ENCODE data around the gene SPTBN1.

Gene SPTBN1

DNA sequence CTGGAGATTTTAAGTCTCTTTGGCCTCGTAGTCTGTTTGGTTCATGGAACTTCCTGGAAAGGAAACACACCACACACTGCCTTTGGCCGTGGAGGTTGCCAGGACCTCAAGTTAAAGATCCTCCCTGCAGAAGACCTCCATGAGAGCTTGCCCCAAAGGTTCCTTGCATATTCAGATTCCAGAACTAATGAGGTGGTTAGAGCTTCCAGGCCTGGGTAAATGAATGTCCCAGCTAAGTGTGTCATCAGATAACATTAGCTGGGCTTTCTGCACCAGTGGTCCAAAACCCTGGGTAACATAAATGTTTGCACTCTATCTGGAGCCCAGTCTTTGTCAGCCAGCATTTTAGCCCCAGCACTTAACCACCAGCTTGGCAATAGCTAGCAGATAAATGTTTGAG, 145.2 kb downstream of the SPTBN1 start:
- Histone ChIP-seq H3K9me3 (ENCODE audit: control insufficient read depth, low read length) (no peaks in the 10 kb centered on the region), H3K4me3 (ENCODE audit: insufficient read depth, low read depth, low read length, poor library complexity, severe bottlenecking) (no peak overlapping the region), H3K4me1 (ENCODE audit: control insufficient read depth, insufficient read depth, low read length, poor library complexity, severe bottlenecking) (peaks cover 75% of the 10 kb centered on the region), H3K36me3 (ENCODE audit: control insufficient read depth, insufficient read depth, low read length) (peaks cover 6% of the 10 kb centered on the region), H3K27ac (ENCODE audit: insufficient read depth, low read length, poor library complexity, severe bottlenecking) (no peak overlapping the region), H3K27me3 (replicated peaks; ENCODE audit: control insufficient read depth, insufficient read depth, low read length, poor library complexity, severe bottlenecking) (no peaks in the 10 kb centered on the region)
- DNase-seq, result no peak

DNA sequence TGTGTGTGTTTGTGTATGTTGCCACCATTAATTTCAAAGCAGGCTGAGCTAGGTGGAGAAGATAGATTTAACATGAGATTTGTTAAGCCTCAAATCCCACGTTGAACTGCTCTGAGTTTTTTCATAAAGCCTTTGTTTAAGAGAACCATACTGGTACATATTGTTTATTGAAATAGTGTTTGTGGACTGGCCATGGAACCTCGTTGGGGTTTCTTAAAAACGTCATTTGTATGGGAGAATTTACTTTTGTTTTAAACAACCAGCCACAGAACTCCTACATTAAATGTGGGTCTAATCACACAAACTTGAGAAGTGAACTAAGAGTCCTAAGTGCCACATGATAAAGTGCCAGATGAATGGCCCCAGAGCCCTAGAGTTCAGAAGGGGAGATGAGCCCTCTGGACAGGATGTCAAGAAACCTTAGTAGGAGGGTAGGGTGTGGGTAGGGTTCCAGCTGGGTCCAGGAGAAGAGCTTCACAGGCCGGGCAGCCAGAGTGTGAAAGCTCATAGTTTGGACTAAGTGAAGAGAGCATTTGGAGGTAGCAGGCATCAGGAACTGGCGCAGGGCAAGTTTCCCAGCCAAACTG, 146.7 kb downstream of the SPTBN1 start:
- H3K27ac ChIP-seq (ENCODE audit: insufficient read depth, low read length, poor library complexity, severe bottlenecking), result no peak overlapping the region
- peaks cover 61% of the 10 kb centered on the region for H3K4me1 ChIP-seq (ENCODE audit: control insufficient read depth, insufficient read depth, low read length, poor library complexity, severe bottlenecking)
- no peaks in the 10 kb centered on the region for H3K27me3 ChIP-seq (replicated peaks; ENCODE audit: control insufficient read depth, insufficient read depth, low read length, poor library complexity, severe bottlenecking)
- no peak overlapping the region for H3K4me3 ChIP-seq (ENCODE audit: insufficient read depth, low read depth, low read length, poor library complexity, severe bottlenecking)
- no peaks in the 10 kb centered on the region for H3K9me3 ChIP-seq (ENCODE audit: control insufficient read depth, low read length)
- DNase-seq, result no peak
- H3K36me3 ChIP-seq (ENCODE audit: control insufficient read depth, insufficient read depth, low read length), result peaks cover 6% of the 10 kb centered on the region

DNA sequence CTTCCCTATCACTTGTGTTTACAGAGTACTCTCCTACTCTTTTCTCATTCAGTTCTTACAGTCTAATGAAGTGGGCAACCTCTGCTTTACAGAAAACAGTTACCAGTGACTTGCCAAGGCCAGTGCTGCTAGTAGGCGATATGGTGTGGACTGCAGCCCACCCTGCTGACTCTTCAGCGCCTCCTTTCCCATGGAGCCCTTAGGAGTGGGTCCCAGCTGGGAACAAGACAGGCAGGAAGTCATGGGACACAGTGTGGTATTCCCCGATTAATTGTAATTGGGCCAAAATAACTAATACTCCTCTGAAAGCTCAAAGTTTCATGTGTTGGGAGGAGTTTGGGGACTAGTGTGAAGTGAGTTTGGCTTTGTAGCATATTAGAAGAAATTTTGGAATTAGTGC, 147.2 kb downstream of the SPTBN1 start:
- no peak for DNase-seq
- H3K9me3 ChIP-seq (ENCODE audit: control insufficient read depth, low read length), result no peaks in the 10 kb centered on the region
- peaks cover 55% of the 10 kb centered on the region for H3K4me1 ChIP-seq (ENCODE audit: control insufficient read depth, insufficient read depth, low read length, poor library complexity, severe bottlenecking)
- H3K4me3 ChIP-seq (ENCODE audit: insufficient read depth, low read depth, low read length, poor library complexity, severe bottlenecking), result no peak overlapping the region
- H3K27ac ChIP-seq (ENCODE audit: insufficient read depth, low read length, poor library complexity, severe bottlenecking), result no peak overlapping the region
- no peaks in the 10 kb centered on the region for H3K27me3 ChIP-seq (replicated peaks; ENCODE audit: control insufficient read depth, insufficient read depth, low read length, poor library complexity, severe bottlenecking)
- peaks cover 6% of the 10 kb centered on the region for H3K36me3 ChIP-seq (ENCODE audit: control insufficient read depth, insufficient read depth, low read length)

DNA sequence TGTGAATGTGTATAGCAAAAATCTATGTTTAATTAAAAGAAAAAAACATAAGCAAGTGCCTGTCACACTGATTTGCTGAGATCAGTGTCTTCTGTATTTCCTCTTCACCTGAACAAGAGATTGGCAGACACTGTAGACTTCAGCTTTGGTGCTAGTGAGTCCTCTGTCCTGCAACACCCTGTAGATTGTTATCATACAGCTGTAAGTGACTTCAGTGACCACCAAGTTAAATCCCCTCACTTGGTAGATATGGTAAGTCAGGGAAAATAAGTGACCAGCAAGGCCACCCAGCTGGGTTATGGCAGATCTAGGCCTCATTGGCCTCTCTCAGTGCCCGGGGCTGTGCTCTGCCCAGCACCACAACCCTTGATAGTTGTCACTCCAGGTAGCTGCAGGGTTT, 147.7 kb downstream of the SPTBN1 start:
- no peaks in the 10 kb centered on the region for H3K9me3 ChIP-seq (ENCODE audit: control insufficient read depth, low read length)
- H3K36me3 ChIP-seq (ENCODE audit: control insufficient read depth, insufficient read depth, low read length), result peaks cover 5% of the 10 kb centered on the region
- peak overlapping the region; percentile 4 for H3K27ac ChIP-seq (ENCODE audit: insufficient read depth, low read length, poor library complexity, severe bottlenecking)
- H3K27me3 ChIP-seq (replicated peaks; ENCODE audit: control insufficient read depth, insufficient read depth, low read length, poor library complexity, severe bottlenecking), result no peaks in the 10 kb centered on the region
- H3K4me3 ChIP-seq (ENCODE audit: insufficient read depth, low read depth, low read length, poor library complexity, severe bottlenecking), result no peak overlapping the region
- peaks cover 51% of the 10 kb centered on the region for H3K4me1 ChIP-seq (ENCODE audit: control insufficient read depth, insufficient read depth, low read length, poor library complexity, severe bottlenecking)
- no peak for DNase-seq

DNA sequence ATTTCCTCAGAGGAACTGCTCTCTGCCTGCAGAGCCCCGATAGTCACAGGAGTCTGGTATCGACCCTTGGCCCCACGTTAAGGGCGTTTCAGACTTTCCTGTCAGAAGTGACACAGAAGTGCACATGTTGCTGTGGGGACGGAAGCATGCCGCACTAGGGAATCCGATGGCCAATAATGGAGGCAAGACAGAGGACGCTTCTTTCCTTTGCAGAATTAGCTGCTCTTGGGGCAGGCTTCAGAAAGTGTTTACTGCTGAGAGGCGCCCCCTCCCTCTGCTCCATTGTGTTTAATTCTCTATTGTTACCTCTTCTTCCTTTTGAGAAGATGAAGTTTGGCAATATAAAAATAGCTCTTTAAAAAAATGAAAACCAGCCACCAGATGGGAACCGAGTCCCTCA, 148.7 kb downstream of the SPTBN1 start:
- DNase-seq, result no peak
- H3K9me3 ChIP-seq (ENCODE audit: control insufficient read depth, low read length), result no peaks in the 10 kb centered on the region
- H3K4me1 ChIP-seq (ENCODE audit: control insufficient read depth, insufficient read depth, low read length, poor library complexity, severe bottlenecking), result peaks cover 42% of the 10 kb centered on the region
- no peak overlapping the region for H3K4me3 ChIP-seq (ENCODE audit: insufficient read depth, low read depth, low read length, poor library complexity, severe bottlenecking)
- no peaks in the 10 kb centered on the region for H3K36me3 ChIP-seq (ENCODE audit: control insufficient read depth, insufficient read depth, low read length)
- H3K27me3 ChIP-seq (replicated peaks; ENCODE audit: control insufficient read depth, insufficient read depth, low read length, poor library complexity, severe bottlenecking), result no peaks in the 10 kb centered on the region
- no peak overlapping the region for H3K27ac ChIP-seq (ENCODE audit: insufficient read depth, low read length, poor library complexity, severe bottlenecking)

DNA sequence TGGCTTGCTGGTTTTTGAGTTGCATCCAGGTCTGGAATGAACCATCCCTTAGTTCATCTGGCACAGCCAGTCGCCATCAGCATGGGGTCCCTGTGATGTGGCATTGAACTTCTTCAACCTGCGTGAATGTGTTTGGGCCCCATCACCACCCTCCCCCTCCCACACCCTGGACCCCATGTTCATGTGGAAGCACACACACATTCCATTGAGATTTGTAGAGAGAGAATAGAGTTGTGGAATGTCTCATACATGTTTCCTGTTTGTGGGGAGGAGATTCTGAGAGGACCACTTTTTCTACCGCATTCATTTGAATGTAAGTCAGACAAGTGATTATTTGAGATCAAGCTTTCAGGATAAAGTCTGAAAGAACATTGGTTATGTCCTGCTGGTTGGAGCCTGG, 149.7 kb downstream of the SPTBN1 start:
- DNase-seq, result no peak
- Histone ChIP-seq H3K4me3 (ENCODE audit: insufficient read depth, low read depth, low read length, poor library complexity, severe bottlenecking) (no peak overlapping the region), H3K4me1 (ENCODE audit: control insufficient read depth, insufficient read depth, low read length, poor library complexity, severe bottlenecking) (peaks cover 35% of the 10 kb centered on the region), H3K27me3 (replicated peaks; ENCODE audit: control insufficient read depth, insufficient read depth, low read length, poor library complexity, severe bottlenecking) (no peaks in the 10 kb centered on the region), H3K27ac (ENCODE audit: insufficient read depth, low read length, poor library complexity, severe bottlenecking) (no peak overlapping the region), H3K9me3 (ENCODE audit: control insufficient read depth, low read length) (no peaks in the 10 kb centered on the region), H3K36me3 (ENCODE audit: control insufficient read depth, insufficient read depth, low read length) (no peaks in the 10 kb centered on the region)

DNA sequence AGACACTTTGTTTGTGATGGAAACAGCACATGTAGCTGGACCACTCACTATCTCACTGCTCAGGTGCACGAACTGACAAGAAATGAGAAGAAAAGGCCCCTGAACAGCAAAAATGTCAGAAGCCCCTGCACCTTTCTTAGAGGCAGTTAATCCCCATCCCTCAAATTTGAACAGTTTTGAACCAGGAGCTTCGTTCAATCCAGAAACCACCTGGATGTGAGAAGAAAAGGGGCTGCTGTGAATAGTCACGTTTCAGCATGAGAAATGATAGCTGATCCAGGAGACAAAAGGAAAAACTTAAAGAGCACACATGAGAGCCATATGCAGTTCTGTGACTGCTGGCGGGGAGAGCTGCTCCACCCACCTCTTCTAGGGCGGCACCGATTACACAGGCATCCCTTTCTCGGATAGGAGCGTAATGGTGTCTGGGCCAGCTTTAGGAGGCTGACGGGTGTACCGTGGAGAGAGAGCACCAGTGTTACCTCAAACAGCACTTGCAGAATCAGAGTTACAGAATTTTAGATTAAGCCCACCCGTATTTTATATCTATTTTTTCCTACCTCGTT, 150.3 kb downstream of the SPTBN1 start:
- Histone ChIP-seq H3K27ac (ENCODE audit: insufficient read depth, low read length, poor library complexity, severe bottlenecking) (no peak overlapping the region), H3K4me1 (ENCODE audit: control insufficient read depth, insufficient read depth, low read length, poor library complexity, severe bottlenecking) (peaks cover 29% of the 10 kb centered on the region), H3K4me3 (ENCODE audit: insufficient read depth, low read depth, low read length, poor library complexity, severe bottlenecking) (no peak overlapping the region), H3K27me3 (replicated peaks; ENCODE audit: control insufficient read depth, insufficient read depth, low read length, poor library complexity, severe bottlenecking) (no peaks in the 10 kb centered on the region), H3K9me3 (ENCODE audit: control insufficient read depth, low read length) (no peaks in the 10 kb centered on the region), H3K36me3 (ENCODE audit: control insufficient read depth, insufficient read depth, low read length) (no peaks in the 10 kb centered on the region)
- no peak for DNase-seq

DNA sequence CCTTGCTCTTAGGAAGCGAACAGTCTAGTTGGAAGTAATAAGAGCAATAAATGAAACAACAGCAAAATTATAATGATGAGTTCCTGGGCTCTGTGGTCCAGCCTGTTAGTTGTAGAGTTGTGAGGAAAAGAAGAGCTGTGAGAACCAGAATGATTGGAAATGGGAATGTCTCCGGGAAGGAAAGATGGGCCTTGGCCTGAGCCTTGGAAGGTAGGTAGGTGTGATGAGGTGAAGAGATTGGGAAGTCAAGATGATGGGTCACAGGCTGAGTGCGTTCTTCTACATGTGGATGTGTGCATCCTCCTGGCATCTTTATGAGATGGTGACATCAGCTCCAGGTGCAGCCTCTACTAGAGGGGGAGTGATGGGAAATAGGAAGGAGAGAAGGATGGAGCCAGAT, 152.1 kb downstream of the SPTBN1 start:
- H3K27me3 ChIP-seq (replicated peaks; ENCODE audit: control insufficient read depth, insufficient read depth, low read length, poor library complexity, severe bottlenecking), result no peaks in the 10 kb centered on the region
- no peak for DNase-seq
- H3K9me3 ChIP-seq (ENCODE audit: control insufficient read depth, low read length), result no peaks in the 10 kb centered on the region
- H3K4me1 ChIP-seq (ENCODE audit: control insufficient read depth, insufficient read depth, low read length, poor library complexity, severe bottlenecking), result peaks cover 19% of the 10 kb centered on the region
- no peak overlapping the region for H3K4me3 ChIP-seq (ENCODE audit: insufficient read depth, low read depth, low read length, poor library complexity, severe bottlenecking)
- H3K36me3 ChIP-seq (ENCODE audit: control insufficient read depth, insufficient read depth, low read length), result peaks cover 15% of the 10 kb centered on the region
- H3K27ac ChIP-seq (ENCODE audit: insufficient read depth, low read length, poor library complexity, severe bottlenecking), result no peak overlapping the region

DNA sequence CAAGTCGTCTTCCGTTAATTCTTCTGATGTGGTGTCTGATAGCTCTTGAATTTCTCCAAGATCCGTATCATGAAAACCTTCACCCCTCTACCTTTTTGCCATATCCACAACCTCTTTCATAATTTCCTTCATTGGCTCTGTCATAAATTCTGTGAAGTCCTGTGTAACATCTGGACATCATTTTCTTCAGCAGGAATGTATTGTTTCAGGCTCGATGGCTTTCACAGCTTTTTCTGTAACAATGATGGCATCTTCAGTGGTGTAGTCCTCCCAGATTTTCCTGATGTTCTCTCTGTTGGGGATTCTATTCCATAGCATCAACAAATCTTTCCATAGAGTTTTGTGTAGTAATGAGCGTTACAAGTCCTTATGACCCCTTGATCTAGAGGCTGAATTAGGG, 153.1 kb downstream of the SPTBN1 start:
- Histone ChIP-seq H3K9me3 (ENCODE audit: control insufficient read depth, low read length) (no peaks in the 10 kb centered on the region), H3K36me3 (ENCODE audit: control insufficient read depth, insufficient read depth, low read length) (peaks cover 18% of the 10 kb centered on the region), H3K4me1 (ENCODE audit: control insufficient read depth, insufficient read depth, low read length, poor library complexity, severe bottlenecking) (peaks cover 9% of the 10 kb centered on the region), H3K27ac (ENCODE audit: insufficient read depth, low read length, poor library complexity, severe bottlenecking) (no peak overlapping the region), H3K4me3 (ENCODE audit: insufficient read depth, low read depth, low read length, poor library complexity, severe bottlenecking) (no peak overlapping the region), H3K27me3 (replicated peaks; ENCODE audit: control insufficient read depth, insufficient read depth, low read length, poor library complexity, severe bottlenecking) (no peaks in the 10 kb centered on the region)
- DNase-seq, result no peak

DNA sequence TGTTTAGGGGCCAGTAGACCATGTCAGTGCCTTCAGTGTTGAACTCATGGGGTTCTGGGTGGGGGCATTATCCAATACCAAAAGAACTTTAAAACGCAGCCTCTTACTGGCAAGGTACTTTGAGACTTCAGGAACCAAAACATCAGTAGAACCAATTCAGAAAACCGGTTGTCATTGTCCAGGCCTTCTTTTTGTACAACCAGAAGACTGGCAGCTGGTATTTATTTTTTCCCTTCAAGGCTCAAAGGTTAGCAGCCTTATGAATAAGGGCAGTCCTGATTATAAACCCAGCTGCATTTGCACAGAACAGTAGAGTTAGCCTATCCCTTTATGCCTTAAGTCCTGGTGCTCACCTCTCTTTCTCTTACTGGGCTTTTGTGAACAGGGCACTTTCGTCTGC, 153.5 kb downstream of the SPTBN1 start:
- Histone ChIP-seq H3K4me1 (ENCODE audit: control insufficient read depth, insufficient read depth, low read length, poor library complexity, severe bottlenecking) (peaks cover 7% of the 10 kb centered on the region), H3K4me3 (ENCODE audit: insufficient read depth, low read depth, low read length, poor library complexity, severe bottlenecking) (no peak overlapping the region), H3K27me3 (replicated peaks; ENCODE audit: control insufficient read depth, insufficient read depth, low read length, poor library complexity, severe bottlenecking) (no peaks in the 10 kb centered on the region), H3K27ac (ENCODE audit: insufficient read depth, low read length, poor library complexity, severe bottlenecking) (no peak overlapping the region), H3K9me3 (ENCODE audit: control insufficient read depth, low read length) (no peaks in the 10 kb centered on the region), H3K36me3 (ENCODE audit: control insufficient read depth, insufficient read depth, low read length) (peaks cover 18% of the 10 kb centered on the region)
- DNase-seq, result no peak

All from effector memory CD4-positive, alpha-beta T cell (primary cell).